22Rv1 (cell line): ENCODE data around the gene CAMKK1.

Experiments used
- H3K27ac ChIP-seq: fragments of 450-650 bp; 2 replicates; pipeline ENCODE4 v1.5.1; 2017
- CTCF ChIP-seq: fragments of 450-650 bp; IDR thresholded peaks from 2 replicates; pipeline ENCODE4 v1.5.1; 2017; ENCODE audit warnings: mild to moderate bottlenecking
- ZFX ChIP-seq: fragments of 450-650 bp; IDR thresholded peaks from 2 replicates; pipeline ENCODE4 v1.6.1; 2017; ENCODE audit warnings: antibody characterized with exemption, borderline replicate concordance

Gene CAMKK1

GRCh38 chr17:3922765-3923164, 29.9 kb upstream of the CAMKK1 start:
- no peak for TF ChIP-seq CTCF
- no peak for TF ChIP-seq ZFX
- H3K27ac ChIP-seq = no peak overlapping the region

- H3K27ac ChIP-seq = no peak overlapping the region
- TF ChIP-seq ZFX (no peak), CTCF (no peak)
Observed at GRCh38 chr17:3921502-3922319, 28.9 kb upstream of the CAMKK1 start.

GRCh38 chr17:3921006-3921405, 28.2 kb upstream of the CAMKK1 start:
- H3K27ac ChIP-seq = no peak overlapping the region
- TF ChIP-seq ZFX (no peak), CTCF (no peak)

GRCh38 chr17:3919123-3919624, 26.3 kb upstream of the CAMKK1 start:
- TF ChIP-seq ZFX (no peak), CTCF (no peak)
- H3K27ac ChIP-seq = no peak overlapping the region

GRCh38 chr17:3918372-3919122, 25.7 kb upstream of the CAMKK1 start:
- TF ChIP-seq CTCF (no peak), ZFX (no peak)
- H3K27ac ChIP-seq = no peak overlapping the region

GRCh38 chr17:3917391-3917931, 24.6 kb upstream of the CAMKK1 start:
- no peak overlapping the region for H3K27ac ChIP-seq
- TF ChIP-seq ZFX (no peak), CTCF (no peak)
